IMR-90 (cell line): ENCODE results near the gene ADGRD1. TPM values are rescaled to one million over a fixed set of nuclear protein-coding genes. Genes with fewer than 3 reads are reported as not detected.
A peak's percentile ranks its signal among the peaks of the same experiment; 100 is the strongest.

Experiments used
- ATAC-seq: fragments of 200-7000 bp; cut with Tn5 transposase; 2 replicates; pipeline ENCODE4 v1.9.1; 2020; ENCODE audit warnings: low read depth, mild to moderate bottlenecking, moderate library complexity
- BruUV-seq: library from RNA; stranded (reverse); fragments of 400-500 nt; replicated peaks from 2 replicates; lab custom pipeline; 2021; lab: Mats Ljungman, UMichigan
- CTCF ChIA-PET: fragments of 300-600 bp; formaldehyde crosslinking; extraction: SDS; loops from one replicate; lab custom pipeline; 2021; ENCODE audit warnings: antibody characterized with exemption; lab: Yijun Ruan, JAX
- POLR2A ChIA-PET: fragments of 300-600 bp; sonication (Branson Sonifier 250); formaldehyde crosslinking; loops from one replicate; lab custom pipeline; 2022; ENCODE audit warnings: antibody characterized with exemption; ENCODE audit not compliant: unreplicated experiment; lab: Charles Lee
- DNase-seq: peaks from one replicate; pipeline ENCODE4 v3.0.0; 2013
- H2AFZ ChIP-seq: replicated peaks from 2 replicates; pipeline ENCODE3; 2013; ENCODE audit warnings: low read length, mild to moderate bottlenecking; ENCODE audit not compliant: poor library complexity
- H2AK5ac ChIP-seq: 2 replicates; pipeline ENCODE4 v1.6.1; 2013; ENCODE audit warnings: low read depth, low read length, inconsistent platforms
- H2AK9ac ChIP-seq: replicated peaks from 2 replicates; pipeline ENCODE3; 2013; ENCODE audit warnings: mild to moderate bottlenecking, low read depth, low read length, moderate library complexity; ENCODE audit not compliant: poor library complexity
- H2BK120ac ChIP-seq: 2 replicates; pipeline ENCODE4 v1.6.1; 2013; ENCODE audit warnings: low read depth, low read length, inconsistent platforms
- H2BK15ac ChIP-seq: 3 replicates; pipeline ENCODE4 v1.6.1; 2013; ENCODE audit warnings: low read depth, low read length, inconsistent platforms
- H2BK20ac ChIP-seq: 2 replicates; pipeline ENCODE4 v1.6.1; 2013; ENCODE audit warnings: low read depth, mild to moderate bottlenecking, inconsistent platforms, low read length, moderate library complexity
- H2BK5ac ChIP-seq: 2 replicates; pipeline ENCODE4 v1.6.1; 2013; ENCODE audit warnings: mild to moderate bottlenecking, low read depth, low read length, inconsistent platforms; ENCODE audit not compliant: poor library complexity, severe bottlenecking
- H3K14ac ChIP-seq: replicated peaks from 2 replicates; pipeline ENCODE4 v1.6.1; 2013; ENCODE audit warnings: low read depth, low read length, inconsistent platforms
- H3K18ac ChIP-seq: 2 replicates; pipeline ENCODE4 v1.6.1; 2013; ENCODE audit warnings: low read depth, low read length, control low read depth
- H3K23ac ChIP-seq: 2 replicates; pipeline ENCODE4 v1.6.1; 2013; ENCODE audit warnings: low read depth, low read length, inconsistent platforms
- H3K27ac ChIP-seq: 2 replicates; pipeline ENCODE4 v1.5.1; 2013; ENCODE audit warnings: mild to moderate bottlenecking, control low read depth, low read length; ENCODE audit not compliant: insufficient read depth
- H3K27me3 ChIP-seq: 2 replicates; pipeline ENCODE4 v1.6.1; 2013; ENCODE audit warnings: low read length; ENCODE audit not compliant: control insufficient read depth, insufficient read depth
- H3K36me3 ChIP-seq: 2 replicates; pipeline ENCODE4 v1.6.1; 2013; ENCODE audit warnings: low read length, mixed read lengths; ENCODE audit not compliant: control insufficient read depth, insufficient read depth
- H3K4ac ChIP-seq: 2 replicates; pipeline ENCODE4 v1.6.1; 2013; ENCODE audit warnings: low read depth, low read length, inconsistent platforms
- H3K4me1 ChIP-seq: 2 replicates; pipeline ENCODE4 v1.6.1; 2013; ENCODE audit warnings: low read length, mixed read lengths; ENCODE audit not compliant: control insufficient read depth, insufficient read depth
- H3K4me2 ChIP-seq: 2 replicates; pipeline ENCODE4 v1.6.1; 2013; ENCODE audit warnings: low read depth, mild to moderate bottlenecking, control low read depth, low read length, moderate library complexity
- H3K4me3 ChIP-seq: 2 replicates; pipeline ENCODE4 v1.5.1; 2013; ENCODE audit warnings: low read depth, mild to moderate bottlenecking, control low read depth, low read length, moderate library complexity; ENCODE audit not compliant: insufficient read depth
- H3K56ac ChIP-seq: 2 replicates; pipeline ENCODE4 v1.6.1; 2013; ENCODE audit warnings: low read length, inconsistent platforms; ENCODE audit not compliant: insufficient read depth; ENCODE audit errors: extremely low read depth
- H3K79me1 ChIP-seq, 2 experiments: 2 replicates each; pipeline ENCODE4 v1.6.1; 2013; ENCODE audit warnings: low read length in 2 of 2, inconsistent platforms in 1 of 2, low read depth in 1 of 2
- H3K9ac ChIP-seq: 2 replicates; pipeline ENCODE4 v1.6.1; 2013; ENCODE audit warnings: low read depth, low read length, control low read depth
- H3K9me1 ChIP-seq: 2 replicates; pipeline ENCODE4 v1.6.1; 2013; ENCODE audit warnings: low read length, inconsistent platforms; ENCODE audit not compliant: insufficient read depth
- H3K9me3 ChIP-seq: 2 replicates; pipeline ENCODE4 v1.6.1; 2013; ENCODE audit warnings: low read length; ENCODE audit not compliant: control insufficient read depth, insufficient read depth
- H4K20me1 ChIP-seq: 2 replicates; pipeline ENCODE4 v1.6.1; 2013; ENCODE audit warnings: low read length, inconsistent platforms; ENCODE audit not compliant: insufficient read depth
- H4K5ac ChIP-seq: 2 replicates; pipeline ENCODE4 v1.6.1; 2013; ENCODE audit warnings: mild to moderate bottlenecking, low read depth, low read length, control low read depth
- H4K8ac ChIP-seq, 2 experiments: 2 replicates each; pipeline ENCODE4 v1.6.1; 2013; ENCODE audit warnings: low read depth in 2 of 2, low read length in 2 of 2, control low read depth in 1 of 2, inconsistent platforms in 1 of 2
- H4K91ac ChIP-seq: 2 replicates; pipeline ENCODE4 v1.6.1; 2013; ENCODE audit warnings: low read depth, low read length, inconsistent platforms; ENCODE audit not compliant: insufficient read depth
- CEBPB ChIP-seq: IDR thresholded peaks from 2 replicates; pipeline ENCODE4 v1.6.1; 2012; ENCODE audit warnings: low read depth, low read length, improper control_type of control experiment
- FOS ChIP-seq: fragments of 150-350 bp; IDR thresholded peaks from 2 replicates; pipeline ENCODE4 v1.6.1; 2016; ENCODE audit warnings: low read depth, low read length
- MXI1 ChIP-seq: IDR thresholded peaks from 2 replicates; pipeline ENCODE4 v1.6.1; 2012; ENCODE audit warnings: low read depth, mild to moderate bottlenecking, low read length, moderate library complexity, borderline replicate concordance
- NFE2L2 ChIP-seq: fragments of 150-350 bp; IDR thresholded peaks from 2 replicates; pipeline ENCODE4 v1.6.1; 2016; ENCODE audit warnings: low read depth, mild to moderate bottlenecking, low read length
- POLR2A ChIP-seq: IDR thresholded peaks from 2 replicates; pipeline ENCODE4 v1.6.1; 2012; ENCODE audit warnings: mild to moderate bottlenecking, low read depth, low read length
- RAD21 ChIP-seq: IDR thresholded peaks from 2 replicates; pipeline ENCODE4 v1.6.1; 2012; ENCODE audit warnings: low read length, improper control_type of control experiment
- RCOR1 ChIP-seq: IDR thresholded peaks from 2 replicates; pipeline ENCODE4 v1.6.1; 2012; ENCODE audit warnings: mild to moderate bottlenecking, low read length, improper control_type of control experiment; ENCODE audit not compliant: insufficient replicate concordance
- RFX5 ChIP-seq: IDR thresholded peaks from 2 replicates; pipeline ENCODE4 v1.8.0; 2012; ENCODE audit warnings: low read depth, mild to moderate bottlenecking, low read length, moderate library complexity
- SMC3 ChIP-seq: fragments of 150-350 bp; IDR thresholded peaks from 2 replicates; pipeline ENCODE4 v1.6.1; 2016; ENCODE audit warnings: low read depth, mild to moderate bottlenecking, antibody characterized with exemption, low read length, moderate library complexity
- WGBS, 2 experiments: methylation state at CpG; one replicate each; pipeline versions ENCODE4 v1.1.5 to v1.1.7; 2013; ENCODE audit warnings: missing lambda C conversion rate in 2 of 2; ENCODE audit not compliant: insufficient read length in 1 of 2; ENCODE audit errors: extremely low coverage in 2 of 2; 5-methylcytosine and 5-hydroxymethylcytosine counted together
- dilution Hi-C: fragments of 300-500 bp; cut with HindIII; formaldehyde crosslinking; loops from one replicate; pipeline ENCODE4 v1.14.3; 2018; ENCODE audit warnings: low sequenced_read_pairs; ENCODE audit not compliant: unreplicated experiment
- in situ Hi-C: fragments of 300-500 bp; cut with MboI; formaldehyde crosslinking; loops from 3 replicates; pipeline ENCODE4 v1.14.3; 2019; ENCODE audit warnings: low sequenced_read_pairs, inconsistent platforms, mixed read lengths
- intact Hi-C: fragments of 100-400 bp; cut with micrococcal nuclease; formaldehyde crosslinking; loops from 2 replicates; pipeline ENCODE4 v1.10.0; 2022
- polyA plus RNA-seq, 3 experiments: library from polyadenylated mRNA; depleted of rRNA; stranded (reverse); fragments of >200 nt; gene quantifications; 2 replicates each; pipeline ENCODE4 v1.2.3, GENCODE V29; 2012; ENCODE audit warnings: low replicate concordance in 1 of 3
- total RNA-seq: library from RNA; depleted of rRNA; stranded (reverse); fragments of >200 nt; gene quantifications from 2 replicates; pipeline ENCODE4 v1.2.3, GENCODE V29; 2012
- TF ChIP-seq, protein P1 (sequence below): conservative IDR thresholded peaks from 2 replicates; pipeline ENCODE4 v1.5.1; 2012; ENCODE audit warnings: mild to moderate bottlenecking, low read depth, low read length, improper control_type of control experiment

ADGRD1 gene
- total and polyA plus RNA-seq, 2 of the 4 experiments (the other 2 are of a cell fraction): not detected

DNA sequence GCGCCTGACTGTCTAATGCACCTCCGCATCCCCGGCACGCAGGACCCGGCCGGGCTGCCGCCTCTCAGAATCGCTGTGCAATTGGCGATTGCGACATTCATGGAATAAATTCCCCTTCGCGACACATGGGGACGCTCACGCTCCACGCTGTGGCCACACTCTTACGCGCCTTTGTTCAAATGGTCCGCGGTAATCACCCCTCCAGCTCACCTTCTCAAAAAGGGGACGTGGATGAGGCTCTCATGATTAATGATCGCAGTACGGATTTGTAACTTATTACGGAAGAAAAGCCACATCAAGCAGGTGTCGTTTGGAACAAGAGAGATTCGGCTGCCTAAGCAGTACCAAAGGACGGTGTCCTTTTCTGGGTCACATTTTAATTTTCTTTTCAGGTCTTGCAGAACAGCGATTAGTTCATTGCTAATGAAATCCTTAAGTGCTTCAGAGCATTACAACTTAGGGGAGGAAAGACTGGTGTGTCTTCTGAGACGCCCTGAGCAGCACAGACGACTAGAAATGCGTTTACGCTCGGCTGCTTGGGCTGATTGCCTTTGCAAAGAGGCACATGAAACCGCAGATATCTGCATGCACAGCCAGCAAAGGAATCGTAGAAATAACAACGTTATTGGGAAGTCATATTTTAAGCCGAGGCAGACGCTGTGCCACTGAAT, 37.3 kb upstream of the ADGRD1 start:
- H3K23ac ChIP-seq: no peak overlapping the region; the same call in 1 of the 2 replicates
- H2BK20ac ChIP-seq: no peak overlapping the region
- DNase-seq (peak; percentile 28), ATAC-seq (peak; percentile 79)
- 0 out of 2 replicates have a peak, but pooled peaks cover 1% of the 10 kb centered on the region for H3K4me1 ChIP-seq
- TF ChIP-seq, protein P1, sequence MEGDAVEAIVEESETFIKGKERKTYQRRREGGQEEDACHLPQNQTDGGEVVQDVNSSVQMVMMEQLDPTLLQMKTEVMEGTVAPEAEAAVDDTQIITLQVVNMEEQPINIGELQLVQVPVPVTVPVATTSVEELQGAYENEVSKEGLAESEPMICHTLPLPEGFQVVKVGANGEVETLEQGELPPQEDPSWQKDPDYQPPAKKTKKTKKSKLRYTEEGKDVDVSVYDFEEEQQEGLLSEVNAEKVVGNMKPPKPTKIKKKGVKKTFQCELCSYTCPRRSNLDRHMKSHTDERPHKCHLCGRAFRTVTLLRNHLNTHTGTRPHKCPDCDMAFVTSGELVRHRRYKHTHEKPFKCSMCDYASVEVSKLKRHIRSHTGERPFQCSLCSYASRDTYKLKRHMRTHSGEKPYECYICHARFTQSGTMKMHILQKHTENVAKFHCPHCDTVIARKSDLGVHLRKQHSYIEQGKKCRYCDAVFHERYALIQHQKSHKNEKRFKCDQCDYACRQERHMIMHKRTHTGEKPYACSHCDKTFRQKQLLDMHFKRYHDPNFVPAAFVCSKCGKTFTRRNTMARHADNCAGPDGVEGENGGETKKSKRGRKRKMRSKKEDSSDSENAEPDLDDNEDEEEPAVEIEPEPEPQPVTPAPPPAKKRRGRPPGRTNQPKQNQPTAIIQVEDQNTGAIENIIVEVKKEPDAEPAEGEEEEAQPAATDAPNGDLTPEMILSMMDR: peak; percentile 75
- TF ChIP-seq RFX5 (no peak), NFE2L2 (no peak), RCOR1 (no peak), MXI1 (no peak), FOS (no peak), CEBPB (peak; percentile 95), RAD21 (peak; percentile 80), SMC3 (peak; percentile 52), POLR2A (no peak)
- intact Hi-C loops: loop anchor here (1.0 to 5.0 kb wide), 3 partner anchors 794 to 912 kb away; partner anchors contain the start of gene MMP17
- BruUV-seq: no TSS peak
- H3K9me1 ChIP-seq: no peaks in the 10 kb centered on the region
- H3K4ac ChIP-seq: no peak overlapping the region
- no peak overlapping the region for H4K91ac ChIP-seq
- dilution Hi-C loops: no loop called here
- H3K27me3 ChIP-seq: peaks cover 3% of the 10 kb centered on the region
- H3K9me3 ChIP-seq: no peaks in the 10 kb centered on the region
- 5% methylated on average over 21 of the region's 37 CpGs; no CpG with 5 or more reads in 1 of the 2 experiments for WGBS, 2 experiments
- H2BK15ac ChIP-seq: no peak overlapping the region
- H3K56ac ChIP-seq: no peak overlapping the region
- H2BK5ac ChIP-seq: no peak overlapping the region
- H2BK120ac ChIP-seq: no peak overlapping the region
- peak overlapping the region; percentile 49 for H2AFZ ChIP-seq
- no peaks in the 10 kb centered on the region for H4K20me1 ChIP-seq
- in situ Hi-C loops: no loop called here
- H3K79me1 ChIP-seq: no peaks in the 10 kb centered on the region
- H3K27ac ChIP-seq: no peak overlapping the region
- H3K4me3 ChIP-seq: no peak overlapping the region
- no peak overlapping the region for H2AK9ac ChIP-seq
- ChIA-PET POLR2A (no interaction called here), CTCF (no interaction called here)
- H3K14ac ChIP-seq: no peak overlapping the region
- H2AK5ac ChIP-seq: no peak overlapping the region
- H3K9ac ChIP-seq: no peak overlapping the region
- no peak overlapping the region for H4K8ac ChIP-seq
- H4K5ac ChIP-seq: no peak overlapping the region
- peak overlapping the region; percentile 62 for H3K4me2 ChIP-seq
- H3K36me3 ChIP-seq: no peaks in the 10 kb centered on the region
- H3K18ac ChIP-seq: no peak overlapping the region
